Testis (tissue), 3 donors: ENCODE measurements around the gene CACNB1. TPM values are rescaled to one million over a fixed set of nuclear protein-coding genes. Genes with fewer than 3 reads are reported as not detected.

Source experiments
- DNase-seq: peaks from one replicate; pipeline ENCODE4 v3.0.0-alpha.2; 2019
- H3K27ac ChIP-seq, 2 donors: fragments of 200-600 bp; sonication (generic); one replicate each; pipeline ENCODE4 v1.5.1; 2019
- H3K27me3 ChIP-seq: fragments of 200-600 bp; sonication (generic); one replicate; pipeline ENCODE4 v1.5.1; 2019
- H3K36me3 ChIP-seq: fragments of 200-600 bp; sonication (generic); one replicate; pipeline ENCODE4 v1.5.1; 2017; ENCODE audit warnings: low read depth; ENCODE audit errors: missing control alignments
- H3K4me1 ChIP-seq: fragments of 200-600 bp; sonication (generic); one replicate; pipeline ENCODE4 v1.5.1; 2019
- H3K4me3 ChIP-seq, 2 donors: fragments of 200-600 bp; sonication (generic); one replicate each; pipeline ENCODE4 v1.5.1; 2017 to 2019
- H3K9me3 ChIP-seq: fragments of 200-600 bp; sonication (generic); one replicate; pipeline ENCODE4 v1.5.1; 2017
- POLR2A ChIP-seq: fragments of 450-650 bp; IDR thresholded peaks from one replicate; pipeline ENCODE4 v1.6.1; 2017; ENCODE audit warnings: antibody characterized with exemption, mild to moderate bottlenecking, moderate library complexity
- WGBS, 2 donors: methylation state at CpG; one replicate each; pipeline ENCODE4 v1.1.5; 2018; 5-methylcytosine and 5-hydroxymethylcytosine counted together
- intact Hi-C: fragments of 100-400 bp; cut with DNase I; formaldehyde crosslinking; loops from one replicate; pipeline ENCODE4 v1.15.1; 2023; ENCODE audit warnings: low total_unique reads
- polyA plus RNA-seq: library from polyadenylated mRNA; stranded (reverse); fragments of 350-450 nt; fragmentation: Illumina TruSeq; extraction: RNeasy Lipid Tissue Mini Kit (QIAGEN cat#74804); gene quantifications from one replicate; pipeline ENCODE4 v1.2.3, GENCODE V29; 2014; ENCODE audit warnings: low read depth, low replicate concordance; ENCODE audit not compliant: insufficient read depth
- total RNA-seq, 2 donors: library from RNA; depleted of rRNA; stranded (reverse); fragments of >200 nt; gene quantifications; one replicate each; pipeline ENCODE4 v1.2.3, GENCODE V29; 2016
- TF ChIP-seq, protein P1 (sequence below), 3 experiments: fragments of 450-650 bp in 2 of 3; fragments of 200-600 bp in 1 of 3; sonication (generic) in 1 of 3; IDR thresholded peaks; one replicate each; pipeline ENCODE4 v1.5.1; 2016 to 2019; ENCODE audit warnings: antibody characterized with exemption in 3 of 3, mild to moderate bottlenecking in 2 of 3, moderate library complexity in 1 of 3

The CACNB1 gene
- total and polyA plus RNA-seq, 3 donors from 2014 or later: 11.3 to 19.8 (median 18.1) TPM

DNA sequence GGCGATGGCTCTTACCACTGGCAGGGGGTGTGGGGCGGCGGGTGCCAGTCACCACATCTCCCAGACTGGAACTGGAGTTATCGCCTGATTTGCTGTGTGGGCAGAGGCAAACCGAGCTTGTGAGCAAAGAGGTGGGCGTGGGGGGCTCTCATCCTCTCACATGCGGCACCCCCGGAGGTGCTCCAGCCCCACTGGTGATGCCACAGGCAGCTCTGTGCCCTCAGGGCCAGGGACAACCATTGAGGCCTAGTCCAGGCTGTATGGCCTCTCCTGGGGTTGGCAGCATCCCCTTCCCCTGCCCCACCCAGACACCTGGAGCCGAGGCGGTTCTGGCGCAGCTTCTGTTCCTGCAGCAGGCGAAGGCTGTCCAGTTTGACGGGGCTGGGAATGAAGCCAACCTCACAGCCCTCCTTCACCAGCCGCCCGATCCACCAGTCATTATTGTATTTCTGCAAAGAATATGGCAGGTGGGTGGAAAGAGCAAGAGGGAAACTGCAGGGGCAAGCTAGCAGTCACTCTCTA, 10.9 kb downstream of the CACNB1 start:
- DNase-seq: no peak
- Histone ChIP-seq H3K4me1 (no peaks in the 10 kb centered on the region), H3K27ac (no peak overlapping the region), H3K4me3 (no peak overlapping the region), H3K36me3 (no peaks in the 10 kb centered on the region), H3K9me3 (no peaks in the 10 kb centered on the region), H3K27me3 (no peaks in the 10 kb centered on the region)
- TF ChIP-seq, protein P1, sequence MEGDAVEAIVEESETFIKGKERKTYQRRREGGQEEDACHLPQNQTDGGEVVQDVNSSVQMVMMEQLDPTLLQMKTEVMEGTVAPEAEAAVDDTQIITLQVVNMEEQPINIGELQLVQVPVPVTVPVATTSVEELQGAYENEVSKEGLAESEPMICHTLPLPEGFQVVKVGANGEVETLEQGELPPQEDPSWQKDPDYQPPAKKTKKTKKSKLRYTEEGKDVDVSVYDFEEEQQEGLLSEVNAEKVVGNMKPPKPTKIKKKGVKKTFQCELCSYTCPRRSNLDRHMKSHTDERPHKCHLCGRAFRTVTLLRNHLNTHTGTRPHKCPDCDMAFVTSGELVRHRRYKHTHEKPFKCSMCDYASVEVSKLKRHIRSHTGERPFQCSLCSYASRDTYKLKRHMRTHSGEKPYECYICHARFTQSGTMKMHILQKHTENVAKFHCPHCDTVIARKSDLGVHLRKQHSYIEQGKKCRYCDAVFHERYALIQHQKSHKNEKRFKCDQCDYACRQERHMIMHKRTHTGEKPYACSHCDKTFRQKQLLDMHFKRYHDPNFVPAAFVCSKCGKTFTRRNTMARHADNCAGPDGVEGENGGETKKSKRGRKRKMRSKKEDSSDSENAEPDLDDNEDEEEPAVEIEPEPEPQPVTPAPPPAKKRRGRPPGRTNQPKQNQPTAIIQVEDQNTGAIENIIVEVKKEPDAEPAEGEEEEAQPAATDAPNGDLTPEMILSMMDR (IDR thresholded peaks at IDR 0.05): no peak
- TF ChIP-seq POLR2A: no peak
- 92 to 93% methylated on average over 4 to 15 of the region's 15 CpGs for WGBS, 2 donors
- intact Hi-C loops: no loop called here

DNA sequence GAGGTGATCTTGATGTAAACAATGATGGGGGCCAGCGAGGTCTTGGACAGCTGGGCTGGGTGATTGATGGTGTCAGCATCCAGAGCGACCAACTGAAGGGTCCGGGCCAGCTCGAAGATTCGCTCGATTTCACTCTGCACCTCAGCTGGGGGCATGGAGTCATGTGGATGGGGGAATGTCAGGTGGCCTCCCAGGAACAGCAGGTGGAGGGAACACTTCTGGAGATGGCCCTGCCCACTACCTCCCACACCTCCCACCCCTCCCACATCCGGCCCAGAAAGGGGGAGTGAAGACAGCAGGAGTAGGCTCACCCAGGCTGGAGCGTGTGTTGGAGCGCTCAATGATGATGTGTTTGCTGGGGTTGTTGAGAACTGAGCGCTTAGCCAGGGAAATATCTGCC, 13.7 kb downstream of the CACNB1 start:
- H3K27ac ChIP-seq: no peak overlapping the region
- TF ChIP-seq, protein P1 (IDR thresholded peaks at IDR 0.05): no peak
- TF ChIP-seq POLR2A: no peak
- H3K4me3 ChIP-seq: no peak overlapping the region
- 83 to 90% methylated on average over 10 of the region's 10 CpGs for WGBS, 2 donors
- no peaks in the 10 kb centered on the region for H3K36me3 ChIP-seq
- no peak for DNase-seq
- H3K27me3 ChIP-seq: no peaks in the 10 kb centered on the region
- no peaks in the 10 kb centered on the region for H3K4me1 ChIP-seq
- no peaks in the 10 kb centered on the region for H3K9me3 ChIP-seq
- intact Hi-C loops: no loop called here

DNA sequence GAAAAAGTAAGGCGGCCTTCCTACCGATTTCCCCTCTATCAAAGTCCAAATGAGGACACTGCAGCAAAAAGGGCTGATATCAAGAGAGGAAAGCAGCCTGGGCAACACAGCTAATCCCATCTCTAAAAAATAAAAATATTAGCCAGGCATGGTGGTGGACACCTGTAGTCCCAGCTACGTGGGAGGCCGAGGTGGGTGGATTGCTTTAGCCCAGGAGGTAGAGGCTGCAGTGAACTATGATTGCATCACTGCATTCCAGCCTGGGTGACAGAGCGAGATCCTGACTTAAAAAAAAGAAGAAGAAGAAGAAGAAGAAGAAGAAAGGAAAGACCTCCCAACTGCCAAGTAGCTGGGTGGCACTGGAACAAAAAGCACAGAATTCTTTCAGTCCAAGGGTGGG, 14.4 kb downstream of the CACNB1 start:
- no peaks in the 10 kb centered on the region for H3K4me1 ChIP-seq
- no peak overlapping the region for H3K27ac ChIP-seq
- intact Hi-C loops: no loop called here
- 91 to 92% methylated on average over 5 of the region's 5 CpGs for WGBS, 2 donors
- TF ChIP-seq, protein P1 (IDR thresholded peaks at IDR 0.05): no peak
- TF ChIP-seq POLR2A: no peak
- no peak overlapping the region for H3K4me3 ChIP-seq
- H3K27me3 ChIP-seq: no peaks in the 10 kb centered on the region
- no peaks in the 10 kb centered on the region for H3K9me3 ChIP-seq
- H3K36me3 ChIP-seq: no peaks in the 10 kb centered on the region
- DNase-seq: no peak

DNA sequence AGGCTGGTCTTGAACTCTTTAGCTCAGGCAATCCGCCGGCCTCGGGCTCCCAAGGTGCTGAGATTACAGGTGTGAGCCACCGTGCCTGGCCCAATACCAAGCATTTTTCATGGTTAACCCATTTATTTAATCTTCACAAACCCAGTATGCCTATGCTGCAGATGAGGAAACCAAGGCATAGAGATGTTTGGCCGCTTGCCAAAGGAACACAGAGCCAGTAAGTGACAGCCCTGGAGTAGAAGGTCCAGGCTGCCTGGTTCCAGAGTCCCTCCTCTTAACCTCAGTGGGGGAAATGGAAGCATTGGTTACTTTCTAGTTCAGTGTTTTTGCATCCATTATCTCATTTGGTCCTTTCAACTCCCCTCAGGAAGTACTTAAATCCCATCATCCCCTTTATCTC, 16.2 kb downstream of the CACNB1 start:
- H3K4me3 ChIP-seq: no peak overlapping the region
- H3K27ac ChIP-seq: no peak overlapping the region
- TF ChIP-seq, protein P1 (IDR thresholded peaks at IDR 0.05): no peak
- no peak for TF ChIP-seq POLR2A
- no peaks in the 10 kb centered on the region for H3K4me1 ChIP-seq
- WGBS, 2 donors: 71 to 92% methylated on average over 1 to 5 of the region's 5 CpGs
- H3K36me3 ChIP-seq: no peaks in the 10 kb centered on the region
- intact Hi-C loops: no loop called here
- no peaks in the 10 kb centered on the region for H3K9me3 ChIP-seq
- H3K27me3 ChIP-seq: no peaks in the 10 kb centered on the region
- DNase-seq: no peak

GRCh38 chr17:39178536-39178935, 18.9 kb downstream of the CACNB1 start:
- DNase-seq: no peak
- Histone ChIP-seq H3K9me3 (no peaks in the 10 kb centered on the region), H3K4me1 (no peaks in the 10 kb centered on the region), H3K27me3 (no peaks in the 10 kb centered on the region), H3K27ac (no peak overlapping the region), H3K4me3 (no peak overlapping the region), H3K36me3 (no peaks in the 10 kb centered on the region)
- TF ChIP-seq, protein P1 (IDR thresholded peaks at IDR 0.05): no peak
- no peak for TF ChIP-seq POLR2A
- WGBS, 2 donors: 86 to 87% methylated on average over 4 of the region's 4 CpGs
- intact Hi-C loops: no loop called here
